HCT116 (cell line): ENCODE measurements around the gene INPP5D.

Experiments
- CTCF ChIP-seq, 3 experiments: fragments of 200-600 bp in 1 of 3; sonication (generic) in 1 of 3; IDR thresholded peaks in 2 of 3; conservative IDR thresholded peaks in 1 of 3; 2 replicates each; pipeline ENCODE4 v1.5.1; 2012 to 2017; ENCODE audit warnings: low read depth in 2 of 3, low read length in 2 of 3, antibody characterized with exemption in 1 of 3, borderline replicate concordance in 1 of 3, control low read depth in 1 of 3, mild to moderate bottlenecking in 1 of 3, mixed read lengths in 1 of 3, mixed run types in 1 of 3, moderate library complexity in 1 of 3; ENCODE audit not compliant: insufficient read depth in 1 of 3
- EGR1 ChIP-seq: IDR thresholded peaks from 2 replicates; pipeline ENCODE4 v1.6.1; 2012; ENCODE audit warnings: low read depth
- ELF1 ChIP-seq: IDR thresholded peaks from 2 replicates; pipeline ENCODE4 v1.6.1; 2012; ENCODE audit warnings: low read depth, borderline replicate concordance
- EZH2 ChIP-seq: fragments of 200-600 bp; sonication (generic); IDR thresholded peaks from 2 replicates; pipeline ENCODE4 v1.6.1; 2017; ENCODE audit warnings: antibody characterized with exemption, mixed run types
- EZH2phosphoT487 ChIP-seq: fragments of 200-600 bp; IDR thresholded peaks from 2 replicates; pipeline ENCODE4 v1.6.1; 2018; ENCODE audit warnings: antibody characterized with exemption, borderline replicate concordance
- POLR2A ChIP-seq: IDR thresholded peaks from 2 replicates; pipeline ENCODE4 v1.7.0; 2011; ENCODE audit warnings: borderline replicate concordance; ENCODE audit not compliant: insufficient read depth, insufficient read length; ENCODE audit errors: extremely low read depth
- POLR2AphosphoS5 ChIP-seq: IDR thresholded peaks from 2 replicates; pipeline ENCODE4 v1.6.1; 2011; ENCODE audit warnings: mild to moderate bottlenecking, low read depth, low read length, moderate library complexity
- SP1 ChIP-seq: IDR thresholded peaks from 2 replicates; pipeline ENCODE4 v1.6.1; 2012; ENCODE audit warnings: low read depth
- ZNF274 ChIP-seq: fragments of 200-500 bp; sonication (Bioruptor generic); IDR thresholded peaks from 2 replicates; pipeline ENCODE4 v1.6.1; 2014; ENCODE audit warnings: mild to moderate bottlenecking, low read depth, low read length, inconsistent platforms
- TF ChIP-seq, protein P1 (sequence below): IDR thresholded peaks from 2 replicates; pipeline ENCODE4 v1.6.1; 2012
- TF ChIP-seq, protein P2 (sequence below): IDR thresholded peaks from 2 replicates; pipeline ENCODE4 v1.6.1; 2012
- TF ChIP-seq, protein P3 (sequence below): IDR thresholded peaks from 2 replicates; pipeline ENCODE4 v1.6.1; 2012; ENCODE audit warnings: low read depth

- TF ChIP-seq CTCF (IDR thresholded peaks at IDR 0.05 in 2 of 3, conservative IDR thresholded peaks at IDR 0.05 in 1 of 3; ENCODE audit: borderline replicate concordance in 1 of 3, insufficient read depth in 1 of 3, low read depth in 2 of 3, low read length in 2 of 3) = no peak
- no peak for TF ChIP-seq ZNF274
- TF ChIP-seq POLR2AphosphoS5 = no peak
- TF ChIP-seq, protein P1, sequence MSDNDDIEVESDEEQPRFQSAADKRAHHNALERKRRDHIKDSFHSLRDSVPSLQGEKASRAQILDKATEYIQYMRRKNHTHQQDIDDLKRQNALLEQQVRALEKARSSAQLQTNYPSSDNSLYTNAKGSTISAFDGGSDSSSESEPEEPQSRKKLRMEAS = no peak
- no peak for TF ChIP-seq EZH2
- TF ChIP-seq EZH2phosphoT487 = no peak
- TF ChIP-seq, protein P2, sequence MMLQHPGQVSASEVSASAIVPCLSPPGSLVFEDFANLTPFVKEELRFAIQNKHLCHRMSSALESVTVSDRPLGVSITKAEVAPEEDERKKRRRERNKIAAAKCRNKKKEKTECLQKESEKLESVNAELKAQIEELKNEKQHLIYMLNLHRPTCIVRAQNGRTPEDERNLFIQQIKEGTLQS = no peak
- TF ChIP-seq POLR2A = no peak
- TF ChIP-seq ELF1 = no peak
- TF ChIP-seq, protein P3, sequence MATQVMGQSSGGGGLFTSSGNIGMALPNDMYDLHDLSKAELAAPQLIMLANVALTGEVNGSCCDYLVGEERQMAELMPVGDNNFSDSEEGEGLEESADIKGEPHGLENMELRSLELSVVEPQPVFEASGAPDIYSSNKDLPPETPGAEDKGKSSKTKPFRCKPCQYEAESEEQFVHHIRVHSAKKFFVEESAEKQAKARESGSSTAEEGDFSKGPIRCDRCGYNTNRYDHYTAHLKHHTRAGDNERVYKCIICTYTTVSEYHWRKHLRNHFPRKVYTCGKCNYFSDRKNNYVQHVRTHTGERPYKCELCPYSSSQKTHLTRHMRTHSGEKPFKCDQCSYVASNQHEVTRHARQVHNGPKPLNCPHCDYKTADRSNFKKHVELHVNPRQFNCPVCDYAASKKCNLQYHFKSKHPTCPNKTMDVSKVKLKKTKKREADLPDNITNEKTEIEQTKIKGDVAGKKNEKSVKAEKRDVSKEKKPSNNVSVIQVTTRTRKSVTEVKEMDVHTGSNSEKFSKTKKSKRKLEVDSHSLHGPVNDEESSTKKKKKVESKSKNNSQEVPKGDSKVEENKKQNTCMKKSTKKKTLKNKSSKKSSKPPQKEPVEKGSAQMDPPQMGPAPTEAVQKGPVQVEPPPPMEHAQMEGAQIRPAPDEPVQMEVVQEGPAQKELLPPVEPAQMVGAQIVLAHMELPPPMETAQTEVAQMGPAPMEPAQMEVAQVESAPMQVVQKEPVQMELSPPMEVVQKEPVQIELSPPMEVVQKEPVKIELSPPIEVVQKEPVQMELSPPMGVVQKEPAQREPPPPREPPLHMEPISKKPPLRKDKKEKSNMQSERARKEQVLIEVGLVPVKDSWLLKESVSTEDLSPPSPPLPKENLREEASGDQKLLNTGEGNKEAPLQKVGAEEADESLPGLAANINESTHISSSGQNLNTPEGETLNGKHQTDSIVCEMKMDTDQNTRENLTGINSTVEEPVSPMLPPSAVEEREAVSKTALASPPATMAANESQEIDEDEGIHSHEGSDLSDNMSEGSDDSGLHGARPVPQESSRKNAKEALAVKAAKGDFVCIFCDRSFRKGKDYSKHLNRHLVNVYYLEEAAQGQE = no peak
- TF ChIP-seq EGR1 = no peak
- TF ChIP-seq SP1 = no peak
Observed at GRCh38 chr2:233245406-233245805, 185.3 kb downstream of the INPP5D start.
